Panc1 (cell line): Measurements from ENCODE around the gene MAP3K6. TPM values are rescaled to one million over a fixed set of nuclear protein-coding genes. Genes with fewer than 3 reads are reported as not detected.

Experiments
- ATAC-seq: fragments of 200-7000 bp; cut with Tn5 transposase; 2 replicates; pipeline ENCODE4 v1.9.1; 2020; ENCODE audit warnings: mild to moderate bottlenecking, moderate library complexity
- BruUV-seq: library from RNA; stranded (reverse); fragments of 400-500 nt; replicated peaks from 2 replicates; lab custom pipeline; 2021; lab: Mats Ljungman, UMichigan
- CTCF ChIA-PET: fragments of 300-600 bp; sonication (Branson Sonifier 250); formaldehyde crosslinking; loops from one replicate; lab custom pipeline; 2022; ENCODE audit warnings: antibody characterized with exemption; lab: Charles Lee
- POLR2A ChIA-PET: fragments of 300-600 bp; sonication (Branson Sonifier 250); formaldehyde crosslinking; loops from one replicate; lab custom pipeline; 2022; ENCODE audit warnings: antibody characterized with exemption; lab: Charles Lee
- DNase-seq: peaks from one replicate; pipeline ENCODE4 v3.0.0-alpha.2; 2010; ENCODE audit warnings: low read depth, low spot score
- H3K27ac ChIP-seq: 2 replicates; pipeline ENCODE4 v1.5.1; 2011; ENCODE audit warnings: mild to moderate bottlenecking, low read length, inconsistent platforms
- H3K27me3 ChIP-seq: fragments of 200-500 bp; sonication (Bioruptor generic); 2 replicates; pipeline ENCODE4 v1.6.0; 2014; ENCODE audit warnings: low read length, inconsistent platforms; ENCODE audit not compliant: control insufficient read depth, insufficient read depth
- H3K36me3 ChIP-seq: fragments of 200-500 bp; sonication (Bioruptor generic); 2 replicates; pipeline ENCODE4 v1.5.1; 2014; ENCODE audit warnings: inconsistent platforms, mild to moderate bottlenecking, low read length, moderate library complexity; ENCODE audit not compliant: control insufficient read depth, insufficient read depth
- H3K4me1 ChIP-seq: 2 replicates; pipeline ENCODE4 v1.5.1; 2011; ENCODE audit warnings: inconsistent platforms, mild to moderate bottlenecking, low read length, moderate library complexity; ENCODE audit not compliant: control insufficient read depth, insufficient read depth
- H3K4me3 ChIP-seq, 2 experiments: 2 replicates each; pipeline ENCODE4 v1.5.1; 2011 to 2012; ENCODE audit warnings: low read depth in 2 of 2, low read length in 2 of 2, mild to moderate bottlenecking in 2 of 2, inconsistent platforms in 1 of 2, moderate library complexity in 1 of 2
- H3K9me3 ChIP-seq: fragments of 200-500 bp; sonication (Bioruptor generic); 2 replicates; pipeline ENCODE4 v1.5.1; 2014; ENCODE audit warnings: low read depth, mild to moderate bottlenecking, inconsistent platforms, low read length, moderate library complexity; ENCODE audit not compliant: control insufficient read depth, insufficient read depth
- CTCF ChIP-seq: fragments of 450-650 bp; IDR thresholded peaks from 2 replicates; pipeline ENCODE4 v1.5.1; 2017; ENCODE audit warnings: mild to moderate bottlenecking
- POLR2AphosphoS5 ChIP-seq: IDR thresholded peaks from 2 replicates; pipeline ENCODE4 v1.6.1; 2012; ENCODE audit warnings: mild to moderate bottlenecking, low read depth, low read length, moderate library complexity
- REST ChIP-seq, 2 experiments: IDR thresholded peaks; 2 replicates each; pipeline ENCODE4 v1.6.1; 2011 to 2012; ENCODE audit warnings: low read depth in 2 of 2, control low read depth in 1 of 2, low read length in 1 of 2, mild to moderate bottlenecking in 1 of 2, moderate library complexity in 1 of 2; ENCODE audit not compliant: insufficient read depth in 1 of 2
- SIN3A ChIP-seq: IDR thresholded peaks from 2 replicates; pipeline ENCODE4 v1.6.1; 2012; ENCODE audit warnings: low read depth, mild to moderate bottlenecking, low read length, moderate library complexity, borderline replicate concordance; ENCODE audit not compliant: insufficient read depth
- TCF7L2 ChIP-seq: IDR thresholded peaks from 2 replicates; pipeline ENCODE4 v1.6.1; 2011; ENCODE audit warnings: mild to moderate bottlenecking, low read depth, low read length, inconsistent platforms
- in situ Hi-C: cut with HindIII; loops from 2 replicates; pipeline ENCODE4 v1.10.0; 2016; ENCODE audit warnings: low sequenced_read_pairs, low pct_unique_long_range_greater_than_20kb
- intact Hi-C: fragments of 100-400 bp; cut with micrococcal nuclease; formaldehyde crosslinking; loops from one replicate; pipeline ENCODE4 v1.10.0; 2022; ENCODE audit not compliant: unreplicated experiment
- total RNA-seq: library from RNA; stranded (reverse); gene quantifications from one replicate; pipeline ENCODE4 v1.2.1, GENCODE V29; 2021; ENCODE audit not compliant: unreplicated experiment

Gene MAP3K6
- total RNA-seq, 1 experiment from 2014 or later: 56.9 TPM

- peak overlapping the region; percentile 74 to 77 for H3K4me3 ChIP-seq
- peak overlapping the region; percentile 82 for H3K27ac ChIP-seq
- H3K9me3 ChIP-seq: no peaks in the 10 kb centered on the region
- no TSS peak for BruUV-seq
- in situ Hi-C loops (no loop called here), intact Hi-C loops (no loop called here)
- ATAC-seq (no peak; the same call in none of the 2 replicates), DNase-seq (no peak)
- POLR2A ChIA-PET: interaction anchor here (0.6 to 1.0 kb wide), 2 partner anchors 20 to 208 kb away, joined by 3 to 10 read pairs; no protein-coding TSS in a partner anchor
- TF ChIP-seq SIN3A: no peak
- no peak for TF ChIP-seq CTCF
- TF ChIP-seq REST (IDR thresholded peaks at IDR 0.05; ENCODE audit: insufficient read depth in 1 of 2, low read depth in 2 of 2, low read length in 1 of 2): no peak
- no peak for TF ChIP-seq TCF7L2
- no peak for TF ChIP-seq POLR2AphosphoS5
- H3K27me3 ChIP-seq: no peaks in the 10 kb centered on the region
- no peaks in the 10 kb centered on the region; the same call in 1 of the 2 replicates for H3K36me3 ChIP-seq
- peaks cover 15% of the 10 kb centered on the region for H3K4me1 ChIP-seq
- CTCF ChIA-PET: interaction anchor here (0.5 to 2.3 kb wide), 7 partner anchors 7 to 1013 kb away, joined by 3 to 16 read pairs (median 7); partner anchors contain the start of gene SLC9A1
Measured at GRCh38 chr1:27364696-27365371, 1.9 kb downstream of the MAP3K6 start.

- Histone ChIP-seq H3K4me1 (peaks cover 15% of the 10 kb centered on the region), H3K9me3 (no peaks in the 10 kb centered on the region), H3K4me3 (no peak overlapping the region), H3K27me3 (no peaks in the 10 kb centered on the region), H3K27ac (no peak overlapping the region), H3K36me3 (no peaks in the 10 kb centered on the region; the same call in 1 of the 2 replicates)
- in situ Hi-C loops: no loop called here
- intact Hi-C loops: no loop called here
- no peak for ATAC-seq
- ChIA-PET CTCF (interaction anchor here (0.6 kb wide), 1 partner anchor 383 kb away, joined by 3 read pairs; no protein-coding TSS in a partner anchor), POLR2A (no interaction called here)
- BruUV-seq: no TSS peak
- no peak for DNase-seq
- TF ChIP-seq SIN3A: no peak
- no peak for TF ChIP-seq CTCF
- TF ChIP-seq TCF7L2: no peak
- TF ChIP-seq POLR2AphosphoS5: no peak
- TF ChIP-seq REST (IDR thresholded peaks at IDR 0.05; ENCODE audit: insufficient read depth in 1 of 2, low read depth in 2 of 2, low read length in 1 of 2): no peak
Measured at GRCh38 chr1:27363766-27364695, 2.7 kb downstream of the MAP3K6 start.
